ENCODE data around the gene NXT2.
"Not testable (repeated sequence)": the region's sequence is repeated elsewhere in the genome, so short reads cannot be mapped to it uniquely, and the experiment has no call there.

NXT2 gene

GRCh38 chrX:109536439-109537323 is at the start of gene NXT2:
TSS of gene NXT2 (plus strand) at chrX:109536844. CDS start at chrX:109537007, 163 bp downstream.
- no peak for TF ChIP-seq ZNF274 (IDR thresholded peaks at IDR 0.05; ENCODE audit: low read depth, low read length)
- H3K4me3 ChIP-seq (ENCODE audit: low read length), result peak within 1 kb of the TSS; percentile 79

DNA sequence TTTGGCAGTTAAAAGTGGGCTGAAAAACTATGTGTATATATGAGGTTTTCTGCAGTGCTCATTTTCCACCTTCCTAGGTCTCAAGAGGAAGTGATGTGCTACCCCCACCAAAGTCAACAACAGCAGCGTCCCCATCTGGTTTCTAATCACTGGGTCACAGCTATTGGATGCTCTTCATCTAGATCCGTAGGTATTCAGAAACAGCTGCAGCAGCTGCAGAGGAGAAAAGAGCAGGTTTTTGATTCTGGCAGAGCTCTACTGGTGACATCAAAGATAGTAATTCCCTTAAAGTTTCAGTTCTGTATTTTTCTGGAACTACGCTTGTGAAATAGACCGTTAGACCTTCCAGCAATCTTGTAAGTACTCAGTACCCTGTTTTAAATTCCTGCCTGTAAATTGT is 49.0 kb upstream of the NXT2 start:
- H3K4me3 ChIP-seq (ENCODE audit: low read length), result no peak overlapping the region
- TF ChIP-seq ZNF274 (IDR thresholded peaks at IDR 0.05; ENCODE audit: low read depth, low read length), result no peak

- no peak overlapping the region for H3K4me3 ChIP-seq (ENCODE audit: low read length)
- no peak for TF ChIP-seq ZNF274 (IDR thresholded peaks at IDR 0.05; ENCODE audit: low read depth, low read length)
These were observed 47.5 kb upstream of the NXT2 start for GRCh38 chrX:109489174-109489573.

DNA sequence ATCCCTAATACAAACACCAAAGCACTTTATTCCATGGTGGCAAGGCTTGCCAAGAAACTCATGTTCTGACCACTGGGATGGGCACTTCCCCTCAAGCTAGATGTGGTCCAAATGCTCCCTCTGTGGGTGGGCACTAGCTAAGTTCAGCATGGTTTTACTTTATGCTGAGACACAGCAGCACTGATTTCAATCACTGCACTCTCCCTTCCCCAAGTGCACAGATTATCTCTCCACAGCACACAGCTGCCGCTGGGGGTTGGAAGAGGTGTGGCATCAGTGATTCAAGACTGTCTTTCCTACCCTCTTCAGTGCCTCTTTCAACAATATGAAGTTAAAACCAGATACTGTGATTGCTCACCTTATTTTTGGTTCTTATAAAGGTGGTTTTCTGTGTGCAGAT is 38.2 kb upstream of the NXT2 start:
- TF ChIP-seq ZNF274 (IDR thresholded peaks at IDR 0.05; ENCODE audit: low read depth, low read length), result no peak
- no peak overlapping the region for H3K4me3 ChIP-seq (ENCODE audit: low read length)

- no peak overlapping the region for H3K4me3 ChIP-seq (ENCODE audit: low read length)
- no peak for TF ChIP-seq ZNF274 (IDR thresholded peaks at IDR 0.05; ENCODE audit: low read depth, low read length)
These were observed 35.5 kb upstream of the NXT2 start for GRCh38 chrX:109501176-109501575.

DNA sequence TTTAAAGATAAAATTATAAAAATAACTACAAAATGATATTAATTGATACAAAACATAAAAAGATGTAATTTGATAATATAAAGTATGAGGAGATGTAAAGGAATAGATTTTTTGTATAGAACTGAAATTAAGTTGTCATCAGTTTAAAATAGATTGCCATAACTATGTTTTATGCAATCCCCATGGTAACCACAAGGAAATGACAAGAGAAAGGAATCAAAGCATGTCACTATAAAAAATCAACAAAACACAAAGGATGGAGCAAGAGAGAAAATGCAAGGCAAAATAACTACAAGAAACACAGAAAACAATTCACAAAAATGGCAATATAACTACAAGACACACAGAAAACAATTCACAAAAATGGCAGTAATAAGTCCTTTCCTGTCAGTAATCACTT is 27.7 kb upstream of the NXT2 start:
- H3K4me3 ChIP-seq (ENCODE audit: low read length), result no peak overlapping the region
- TF ChIP-seq ZNF274 (IDR thresholded peaks at IDR 0.05; ENCODE audit: low read depth, low read length), result no peak

- TF ChIP-seq ZNF274 (IDR thresholded peaks at IDR 0.05; ENCODE audit: low read depth, low read length), result no peak
- H3K4me3 ChIP-seq (ENCODE audit: low read length), result no peak overlapping the region
These were observed 25.5 kb upstream of the NXT2 start for GRCh38 chrX:109511113-109511512.

GRCh38 chrX:109519001-109519400 is 17.6 kb upstream of the NXT2 start:
- H3K4me3 ChIP-seq (ENCODE audit: low read length), result no peak overlapping the region
- no peak for TF ChIP-seq ZNF274 (IDR thresholded peaks at IDR 0.05; ENCODE audit: low read depth, low read length)

GRCh38 chrX:109533005-109533404 is 3.6 kb upstream of the NXT2 start:
- H3K4me3 ChIP-seq (ENCODE audit: low read length), result no peak overlapping the region
- no peak for TF ChIP-seq ZNF274 (IDR thresholded peaks at IDR 0.05; ENCODE audit: low read depth, low read length)

- no peak for TF ChIP-seq ZNF274 (IDR thresholded peaks at IDR 0.05; ENCODE audit: low read depth, low read length)
- H3K4me3 ChIP-seq (ENCODE audit: low read length), result no peak overlapping the region
These were observed 3.0 kb upstream of the NXT2 start for GRCh38 chrX:109533631-109534030.

DNA sequence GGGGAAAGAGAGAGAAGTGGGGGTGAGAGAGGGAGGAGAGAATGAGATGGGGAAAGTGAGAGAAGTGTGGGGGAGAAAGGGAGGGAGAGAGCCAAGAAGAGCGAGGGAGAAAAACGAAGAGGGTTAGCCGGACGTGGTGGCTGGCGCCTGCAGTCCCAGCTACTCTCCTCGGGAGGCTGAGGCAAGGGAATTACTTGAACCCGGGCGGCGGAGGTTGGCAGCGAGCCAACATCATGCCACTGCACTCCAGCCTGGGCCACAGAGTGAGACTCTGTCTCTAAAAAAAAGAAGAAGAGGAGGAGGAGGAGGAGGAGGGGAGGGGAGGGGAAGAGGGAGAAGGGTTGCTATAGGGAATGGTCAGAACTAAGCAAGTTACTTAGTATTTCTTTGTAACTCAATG is 1.7 kb upstream of the NXT2 start:
- no peak overlapping the region for H3K4me3 ChIP-seq (ENCODE audit: low read length)
- TF ChIP-seq ZNF274 (IDR thresholded peaks at IDR 0.05; ENCODE audit: low read depth, low read length), result no peak

DNA sequence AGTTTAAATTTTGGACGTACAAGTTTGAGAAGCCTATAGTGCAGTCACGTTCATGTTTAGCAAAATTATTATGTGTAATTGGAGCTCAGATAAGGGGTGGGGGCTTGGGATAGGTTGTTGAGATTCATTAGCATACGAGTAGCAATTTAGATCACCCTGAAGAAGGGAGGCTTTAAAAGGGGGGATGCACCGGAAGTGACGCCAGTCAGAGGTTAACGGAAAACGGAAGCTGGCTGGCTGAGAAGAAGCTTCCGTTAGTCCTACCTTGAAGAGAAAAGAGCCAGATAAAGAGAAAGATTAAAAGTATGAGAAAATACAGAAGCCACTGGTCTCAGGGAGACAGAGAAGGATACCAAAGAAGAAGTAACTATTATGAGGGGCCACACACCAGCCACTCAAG is 1.1 kb upstream of the NXT2 start:
- no peak overlapping the region for H3K4me3 ChIP-seq (ENCODE audit: low read length)

DNA sequence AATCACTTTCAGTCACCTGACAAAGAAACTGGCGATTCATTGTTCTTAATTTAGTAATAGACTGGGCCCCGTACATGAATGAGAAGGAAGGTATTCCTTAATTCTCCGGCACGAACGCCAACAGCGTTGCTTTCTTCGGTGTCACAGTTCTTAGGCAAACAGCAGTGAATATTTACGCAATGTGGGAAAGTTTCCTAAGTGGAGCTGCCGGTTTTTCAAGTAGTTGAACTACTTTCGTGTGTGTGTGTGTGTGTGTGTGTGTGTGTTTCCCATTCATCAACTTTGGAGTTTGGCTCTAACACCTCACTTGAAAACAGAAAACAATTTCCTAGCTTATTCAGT is 651 bp downstream of the NXT2 start:
- TF ChIP-seq ZNF274 (IDR thresholded peaks at IDR 0.05; ENCODE audit: low read depth, low read length), result no peak
- H3K4me3 ChIP-seq (ENCODE audit: low read length), result peak overlapping the region; percentile 79

More for the DNA sequence above, 1.1 kb upstream of the NXT2 start:
- TF ChIP-seq ZNF274 (IDR thresholded peaks at IDR 0.05; ENCODE audit: low read depth, low read length), result no peak

DNA sequence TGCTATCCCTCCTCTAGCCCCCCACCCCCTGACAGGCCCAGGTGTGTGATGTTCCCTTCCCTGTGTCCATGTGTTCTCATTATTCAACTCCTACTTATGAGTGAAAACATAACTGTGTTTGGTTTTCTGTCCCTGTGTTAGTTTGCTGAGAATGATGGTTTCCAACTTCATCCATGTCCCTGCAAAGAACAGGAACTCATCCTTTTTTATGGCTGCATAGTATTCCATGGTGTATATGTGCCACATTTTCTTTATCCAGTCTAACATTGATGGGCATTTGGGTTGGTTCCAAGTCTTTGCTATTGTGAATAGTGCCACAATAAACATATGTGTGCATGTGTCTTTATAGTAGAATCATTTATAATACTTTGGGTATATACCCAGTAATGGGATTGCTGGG is 2.4 kb downstream of the NXT2 start:
- not testable (repeated sequence) for H3K4me3 ChIP-seq (ENCODE audit: low read length)

DNA sequence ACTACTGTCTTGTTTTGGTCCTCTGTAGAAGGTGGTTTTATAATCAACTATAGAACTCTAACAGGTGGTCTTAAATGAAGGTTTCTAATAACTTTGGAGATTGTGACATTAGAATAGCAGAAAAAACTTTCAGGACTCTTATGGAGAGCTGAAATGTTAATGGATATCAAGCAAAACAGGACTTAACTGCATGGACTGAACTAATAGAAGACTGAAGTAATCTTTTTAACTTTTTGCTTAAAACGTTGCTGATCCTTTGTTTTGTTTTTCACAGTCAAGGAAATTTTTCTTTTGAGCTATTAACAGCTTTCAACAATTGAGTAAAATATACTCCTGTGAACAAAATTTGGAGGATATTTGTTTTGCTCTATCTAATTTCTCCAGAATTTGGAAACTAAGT is 17.2 kb downstream of the NXT2 start:
- no peak for TF ChIP-seq ZNF274 (IDR thresholded peaks at IDR 0.05; ENCODE audit: low read depth, low read length)
- H3K4me3 ChIP-seq (ENCODE audit: low read length), result no peak overlapping the region

- not testable (repeated sequence) for H3K4me3 ChIP-seq (ENCODE audit: low read length)
These were observed 39.4 kb downstream of the NXT2 start for GRCh38 chrX:109576083-109576482.

Measured in GM08714 (cell line).